Bronchial epithelial cell (primary cell): ENCODE data around the gene ATP8A1. TPM values are rescaled to one million over a fixed set of nuclear protein-coding genes. Genes with fewer than 3 reads are reported as not detected.

ENCODE experiments used
- DNase-seq: peaks from one replicate; pipeline ENCODE4 v3.0.0-alpha.2; 2010; ENCODE audit warnings: low read depth
- FAIRE-seq: peaks from 2 replicates; lab custom pipeline; 2011; peaks lifted over from hg19 to GRCh38; lab: Jason Lieb, UNC
- H3K27me3 ChIP-seq: 2 replicates; pipeline ENCODE4 v1.5.1; 2011; ENCODE audit warnings: low read length; ENCODE audit not compliant: control insufficient read depth, insufficient read depth
- H3K36me3 ChIP-seq: 2 replicates; pipeline ENCODE4 v1.5.1; 2011; ENCODE audit warnings: low read length; ENCODE audit not compliant: control insufficient read depth, insufficient read depth
- H3K4me3 ChIP-seq: 2 replicates; pipeline ENCODE4 v1.5.1; 2011; ENCODE audit warnings: mild to moderate bottlenecking, low read depth, low read length, control low read depth
- total RNA-seq: library from RNA; depleted of rRNA; stranded (reverse); fragments of >200 nt; gene quantifications from 2 replicates; pipeline ENCODE4 v1.2.1, GENCODE V29; 2014
- TF ChIP-seq, protein P1 (sequence below): IDR thresholded peaks from 2 replicates; pipeline ENCODE4 v1.5.1; 2011; ENCODE audit warnings: mild to moderate bottlenecking, moderate library complexity, low read length, control low read depth, inconsistent platforms; ENCODE audit not compliant: insufficient read depth, severe bottlenecking

Gene ATP8A1
- total RNA-seq, 1 donor from 2014 or later: 2.1 TPM

DNA sequence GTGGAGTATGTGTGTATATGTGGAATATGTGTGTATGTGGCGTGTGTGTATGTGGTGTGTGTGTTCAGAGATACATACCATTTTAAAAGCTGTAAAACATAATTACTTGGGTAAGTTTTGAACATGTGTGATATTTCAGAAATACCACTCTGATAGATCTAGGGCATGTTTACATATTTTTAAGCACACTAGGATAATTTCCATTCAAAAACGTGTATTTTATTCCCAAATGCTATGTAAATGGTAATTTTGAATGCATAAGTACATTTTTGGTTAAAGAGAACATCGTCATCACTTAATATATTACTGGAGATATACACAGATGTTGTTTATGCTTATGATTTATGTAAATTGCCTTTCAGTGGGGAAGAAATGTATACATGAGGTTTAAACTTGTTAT is 294.3 kb downstream of the ATP8A1 start:
- FAIRE-seq (no peak), DNase-seq (no peak)
- TF ChIP-seq, protein P1, sequence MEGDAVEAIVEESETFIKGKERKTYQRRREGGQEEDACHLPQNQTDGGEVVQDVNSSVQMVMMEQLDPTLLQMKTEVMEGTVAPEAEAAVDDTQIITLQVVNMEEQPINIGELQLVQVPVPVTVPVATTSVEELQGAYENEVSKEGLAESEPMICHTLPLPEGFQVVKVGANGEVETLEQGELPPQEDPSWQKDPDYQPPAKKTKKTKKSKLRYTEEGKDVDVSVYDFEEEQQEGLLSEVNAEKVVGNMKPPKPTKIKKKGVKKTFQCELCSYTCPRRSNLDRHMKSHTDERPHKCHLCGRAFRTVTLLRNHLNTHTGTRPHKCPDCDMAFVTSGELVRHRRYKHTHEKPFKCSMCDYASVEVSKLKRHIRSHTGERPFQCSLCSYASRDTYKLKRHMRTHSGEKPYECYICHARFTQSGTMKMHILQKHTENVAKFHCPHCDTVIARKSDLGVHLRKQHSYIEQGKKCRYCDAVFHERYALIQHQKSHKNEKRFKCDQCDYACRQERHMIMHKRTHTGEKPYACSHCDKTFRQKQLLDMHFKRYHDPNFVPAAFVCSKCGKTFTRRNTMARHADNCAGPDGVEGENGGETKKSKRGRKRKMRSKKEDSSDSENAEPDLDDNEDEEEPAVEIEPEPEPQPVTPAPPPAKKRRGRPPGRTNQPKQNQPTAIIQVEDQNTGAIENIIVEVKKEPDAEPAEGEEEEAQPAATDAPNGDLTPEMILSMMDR: no peak
- Histone ChIP-seq H3K36me3 (no peaks in the 10 kb centered on the region), H3K4me3 (no peak overlapping the region), H3K27me3 (no peaks in the 10 kb centered on the region)

DNA sequence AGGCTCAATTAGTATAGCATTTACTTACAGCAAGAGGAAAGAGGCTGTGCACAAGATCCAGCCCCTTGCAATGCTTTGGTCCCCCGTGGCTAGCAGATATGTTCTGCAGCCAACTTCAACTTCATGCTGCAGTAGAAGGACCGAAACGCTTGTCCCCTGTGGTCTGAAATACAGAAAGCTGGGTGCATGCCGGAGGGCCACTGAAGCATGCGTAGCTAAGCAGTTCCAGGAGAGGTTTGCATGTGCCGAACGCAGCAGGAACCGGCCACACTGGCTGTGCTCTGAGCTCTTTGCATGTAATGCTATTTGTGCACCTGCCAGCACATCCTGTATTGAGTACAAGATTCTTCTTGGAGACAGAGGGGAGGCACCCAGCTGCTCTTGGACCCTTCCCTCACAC is 295.4 kb downstream of the ATP8A1 start:
- no peaks in the 10 kb centered on the region for H3K36me3 ChIP-seq
- H3K27me3 ChIP-seq: no peaks in the 10 kb centered on the region
- no peak overlapping the region for H3K4me3 ChIP-seq
- TF ChIP-seq, protein P1: no peak
- DNase-seq: no peak
- no peak for FAIRE-seq

DNA sequence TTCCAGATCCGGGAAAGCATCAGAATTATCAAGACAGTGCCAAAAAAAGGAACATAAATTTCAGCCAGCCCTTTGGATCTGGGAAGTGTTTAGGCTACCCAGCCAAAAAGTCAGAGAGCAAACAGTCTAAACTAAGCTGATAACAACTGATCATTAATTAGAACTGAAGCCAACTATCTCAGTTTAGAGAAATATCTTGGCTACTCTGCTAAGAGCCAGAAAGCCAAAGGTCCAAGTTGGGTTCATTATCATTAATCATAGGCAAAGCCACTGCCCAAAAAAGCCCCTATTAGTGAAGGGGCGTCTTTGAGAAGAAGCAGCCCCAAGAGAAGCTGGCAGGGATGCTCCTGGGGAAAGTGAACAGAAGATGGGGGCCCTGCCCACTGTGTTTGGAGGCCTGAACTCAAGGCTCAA is 296.6 kb downstream of the ATP8A1 start:
- DNase-seq (no peak), FAIRE-seq (no peak)
- no peak overlapping the region for H3K4me3 ChIP-seq
- H3K27me3 ChIP-seq: no peaks in the 10 kb centered on the region
- TF ChIP-seq, protein P1: no peak
- H3K36me3 ChIP-seq: no peaks in the 10 kb centered on the region

GRCh38 chr4:42359711-42360110 is 297.2 kb downstream of the ATP8A1 start:
- TF ChIP-seq, protein P1: no peak
- Histone ChIP-seq H3K27me3 (no peaks in the 10 kb centered on the region), H3K4me3 (no peak overlapping the region), H3K36me3 (no peaks in the 10 kb centered on the region)
- DNase-seq (no peak), FAIRE-seq (no peak)

Other genes with a start within 250 kb of the ATP8A1 start
- gene GRXCR1, start 235.6 kb upstream of the ATP8A1 start, total RNA-seq: not detected in 2 replicates